GM21786 (cell line): ENCODE measurements around the gene DENND2A.
"Not testable (repeated sequence)": the region's sequence is repeated elsewhere in the genome, so short reads cannot be mapped to it uniquely, and the experiment has no call there.

Experiments used
- ATAC-seq: cut with Tn5 transposase; IDR thresholded peaks from one replicate; pipeline ENCODE4 v1.9.1; 2021; ENCODE audit not compliant: unreplicated experiment

DENND2A gene

DNA sequence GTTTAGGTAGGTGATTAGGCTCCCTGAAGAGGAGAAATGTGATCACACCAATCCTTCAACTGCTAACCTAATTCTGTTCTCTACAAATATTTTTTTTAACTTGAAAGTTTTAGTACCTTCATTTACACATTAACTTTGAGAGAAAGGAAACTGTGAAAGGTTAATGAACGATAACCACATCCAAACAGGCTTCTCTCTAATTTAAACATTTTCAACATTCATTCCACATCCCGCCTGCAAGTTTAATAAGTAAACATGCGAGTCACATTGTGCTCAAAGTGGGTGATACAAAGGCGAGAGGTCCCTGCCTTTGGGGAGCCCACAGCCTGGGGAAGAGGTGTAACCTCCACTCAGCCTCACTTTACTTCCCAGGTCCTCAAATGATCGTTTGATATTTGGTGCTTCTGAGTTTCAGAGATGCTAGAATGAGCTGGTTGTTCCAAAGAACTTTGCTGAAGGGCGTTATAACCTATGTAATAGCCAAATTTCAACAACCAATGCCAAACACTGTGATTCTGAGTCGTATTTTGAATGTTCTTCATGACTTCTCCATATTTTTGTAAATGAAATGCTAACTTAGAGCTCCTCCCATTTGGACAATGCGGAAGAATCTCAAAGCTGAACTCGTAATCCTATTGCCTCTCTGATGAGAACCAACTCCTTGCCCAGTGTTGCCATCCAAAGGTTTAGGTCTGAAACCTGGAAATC lies 47.5 kb downstream of the DENND2A start:
- peak; percentile 48 for ATAC-seq

DNA sequence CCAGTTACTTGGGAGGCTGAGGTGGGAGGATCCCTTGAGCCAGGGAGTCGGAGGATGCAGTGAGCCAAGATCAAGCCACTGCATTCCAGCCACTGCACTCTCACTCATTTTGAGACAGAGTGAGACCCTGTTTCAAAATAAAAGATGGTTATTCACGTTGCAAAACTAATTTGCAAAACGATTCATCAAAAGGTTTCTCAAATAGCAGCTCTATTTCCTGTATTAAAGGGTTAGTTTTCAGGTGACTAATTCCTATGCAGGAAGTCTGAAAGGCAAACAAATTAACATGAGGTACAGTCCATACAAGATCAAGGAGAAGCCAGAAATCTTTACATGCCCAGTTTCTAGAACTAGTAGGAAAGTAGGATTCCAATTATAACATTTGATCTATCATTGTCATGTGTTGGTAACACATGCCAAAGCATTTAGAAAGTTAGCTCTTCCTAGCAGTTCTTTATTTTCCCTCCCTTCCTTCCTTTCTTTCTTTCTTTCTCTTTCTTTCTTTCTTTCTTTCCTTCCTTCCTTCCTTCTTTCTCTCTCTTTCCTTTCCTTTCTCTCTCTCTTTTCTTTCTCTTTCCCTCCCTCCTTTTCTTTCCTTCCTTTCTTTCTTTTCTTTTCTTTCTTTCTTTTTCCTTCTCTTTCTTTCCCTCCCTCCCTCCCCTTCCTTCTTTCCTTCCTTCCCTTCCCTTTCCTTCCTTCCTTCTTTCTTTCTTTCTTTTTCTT lies 49.3 kb downstream of the DENND2A start:
- ATAC-seq = no peak

GRCh38 chr7:140587243-140587642 lies 53.4 kb downstream of the DENND2A start:
- ATAC-seq = no peak

- no peak for ATAC-seq
These were observed 54.1 kb downstream of the DENND2A start for GRCh38 chr7:140586516-140586915.

- no peak for ATAC-seq
These were observed 55.3 kb downstream of the DENND2A start for GRCh38 chr7:140585333-140585732.

DNA sequence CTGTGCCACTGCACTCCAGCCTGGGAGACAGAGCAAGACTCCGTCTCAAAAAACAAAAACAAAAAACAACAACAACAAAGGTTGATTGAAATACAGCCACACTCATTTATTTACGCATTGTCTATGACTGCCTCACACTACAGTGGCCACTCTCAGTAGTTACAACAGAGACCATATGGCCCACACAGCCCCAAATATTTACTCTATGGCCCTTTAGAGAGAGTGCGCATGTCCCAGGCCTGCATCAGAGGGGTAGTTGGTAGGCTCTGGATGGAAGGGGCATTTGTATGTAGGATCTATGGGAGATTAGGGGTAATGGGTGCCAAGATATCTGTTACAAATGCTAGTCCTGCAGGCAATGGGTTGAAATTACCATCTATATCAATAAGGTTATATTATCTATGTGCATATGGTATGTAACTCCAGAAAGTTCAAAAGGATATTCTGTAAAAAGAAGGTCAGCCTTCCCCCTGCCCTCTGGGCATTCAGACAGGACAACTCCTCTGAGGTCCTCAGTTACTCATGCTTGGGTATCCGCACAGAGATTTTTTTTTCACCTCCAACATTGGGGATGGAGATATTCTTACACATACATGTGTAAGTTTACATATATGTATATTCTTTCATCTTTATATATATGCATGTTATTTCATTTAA lies 56.3 kb downstream of the DENND2A start:
- ATAC-seq = no peak

- ATAC-seq = no peak
These were observed 59.2 kb downstream of the DENND2A start for GRCh38 chr7:140581411-140581810.

DNA sequence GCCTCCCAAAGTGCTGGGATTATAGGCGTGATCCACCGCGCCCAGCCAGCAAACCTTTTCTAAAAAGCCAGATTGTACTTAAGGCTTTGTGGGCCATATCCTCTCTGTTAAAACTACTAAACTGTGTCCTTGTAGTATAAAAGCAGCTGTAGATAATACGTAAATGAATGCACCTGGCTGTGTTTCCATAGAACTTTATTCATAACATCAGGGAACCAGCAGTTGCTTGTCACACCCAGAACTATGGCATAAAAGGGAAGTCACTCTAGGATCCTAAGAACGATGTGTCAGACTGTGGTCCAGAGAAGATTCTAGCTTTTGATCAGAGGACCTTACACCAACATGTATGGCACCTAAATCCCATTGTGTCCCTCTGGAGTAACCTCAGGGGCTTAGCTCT lies 63.0 kb downstream of the DENND2A start:
- no peak for ATAC-seq

DNA sequence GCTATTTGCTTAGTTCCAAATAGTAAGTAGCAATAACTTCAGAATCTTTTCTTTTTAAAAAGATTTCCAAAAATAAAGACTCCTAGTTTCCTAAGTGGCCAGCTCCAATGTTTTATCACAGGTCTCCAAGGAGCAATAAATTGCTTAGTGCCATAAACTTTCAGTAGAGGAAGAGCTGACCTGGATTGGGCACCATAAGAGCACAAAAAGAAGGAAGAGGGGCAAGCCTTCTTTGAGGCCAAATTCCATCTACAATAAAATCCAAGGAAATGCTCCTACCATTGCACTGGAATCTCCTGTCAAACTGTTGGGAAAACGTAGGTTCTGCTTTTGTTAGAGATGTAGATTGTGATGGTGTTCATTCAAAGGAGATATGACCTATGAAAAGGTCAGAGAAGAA lies 64.0 kb downstream of the DENND2A start:
- no peak for ATAC-seq

DNA sequence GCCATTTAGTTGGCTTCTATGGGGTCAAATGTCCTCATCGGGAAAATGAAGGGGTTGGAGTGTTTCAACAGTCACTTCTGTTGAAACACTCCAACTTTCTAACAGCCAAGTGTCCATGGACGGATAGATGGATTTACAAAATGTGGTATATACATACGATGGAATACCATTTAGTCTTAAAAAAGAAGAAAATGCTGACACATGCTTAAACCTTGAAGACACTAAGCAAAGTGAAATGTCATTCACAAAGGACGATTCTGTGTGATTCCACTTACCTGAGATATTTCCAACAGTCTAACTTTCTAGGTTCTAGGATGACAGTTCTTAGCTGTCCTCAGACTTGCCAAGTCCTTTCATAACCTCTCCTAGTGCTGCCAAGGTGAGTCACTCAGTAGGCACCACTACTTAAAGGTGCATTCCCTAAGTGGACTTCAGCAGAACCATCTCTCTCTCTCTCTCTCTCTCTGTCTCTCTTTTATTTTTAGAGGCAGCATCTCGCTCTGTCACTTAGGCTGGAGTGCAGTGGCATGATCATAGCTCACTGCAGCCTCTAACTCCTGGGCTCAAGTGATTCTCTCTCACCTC lies 69.0 kb downstream of the DENND2A start:
- ATAC-seq = no peak

DNA sequence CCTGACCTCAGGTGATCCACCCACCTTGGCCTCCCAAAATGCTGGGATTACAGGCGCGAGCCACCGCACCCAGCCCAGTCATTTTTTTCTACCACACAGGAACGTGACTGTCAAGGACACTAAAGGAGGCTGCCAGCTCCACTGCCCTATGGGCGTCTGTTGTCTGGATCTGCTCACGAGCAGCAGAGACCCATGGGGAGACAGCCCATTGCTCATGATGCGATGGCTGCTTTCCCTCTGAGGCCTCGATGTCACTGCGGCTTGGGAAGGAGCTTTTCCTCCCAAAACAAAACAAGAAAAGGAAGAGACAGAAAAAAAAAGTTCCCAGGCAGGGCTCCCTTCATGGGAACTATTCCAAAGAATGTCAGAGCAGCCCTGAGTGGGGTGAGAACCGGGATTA lies 70.5 kb downstream of the DENND2A start:
- ATAC-seq = no peak

DNA sequence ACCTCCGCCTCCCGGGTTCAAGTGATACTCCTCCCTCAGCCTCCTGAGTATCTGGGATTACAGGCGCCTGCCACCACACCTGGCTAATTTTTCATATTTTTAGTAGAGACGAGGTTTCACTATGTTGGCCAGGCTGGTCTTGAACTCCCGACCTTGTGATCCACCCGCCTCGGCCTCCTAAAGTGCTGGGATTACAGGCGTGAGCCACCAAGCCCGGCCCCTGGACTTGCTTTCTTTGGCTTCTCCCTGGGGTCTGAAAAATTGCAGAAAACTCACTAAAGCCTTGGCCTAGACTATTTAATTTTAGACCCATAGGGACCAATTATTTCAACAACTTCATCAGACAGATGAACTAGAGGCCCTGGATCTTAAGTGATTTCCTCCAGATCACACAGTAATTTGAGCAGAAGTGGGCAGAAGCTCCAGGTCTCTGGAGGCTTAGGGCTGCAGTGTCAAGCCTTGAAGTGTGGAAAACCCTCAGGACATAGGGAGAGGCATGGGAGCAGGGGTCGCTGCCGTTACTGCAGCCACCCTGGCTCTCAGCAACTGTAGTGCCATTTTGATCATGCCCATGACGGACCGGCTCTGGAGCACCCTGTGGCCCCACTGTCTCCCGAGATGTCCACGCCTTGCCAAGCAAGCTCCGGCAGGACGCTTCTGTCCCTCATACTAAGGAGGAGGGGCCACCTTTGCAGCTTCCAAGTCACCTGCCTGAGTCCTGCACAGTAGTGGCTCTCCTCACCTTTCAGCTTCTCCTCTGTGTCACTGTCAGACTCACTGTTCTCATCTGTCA lies 72.4 kb downstream of the DENND2A start:
- no peak for ATAC-seq

GRCh38 chr7:140566186-140566585 lies 74.4 kb downstream of the DENND2A start:
- ATAC-seq = not testable (repeated sequence)

DNA sequence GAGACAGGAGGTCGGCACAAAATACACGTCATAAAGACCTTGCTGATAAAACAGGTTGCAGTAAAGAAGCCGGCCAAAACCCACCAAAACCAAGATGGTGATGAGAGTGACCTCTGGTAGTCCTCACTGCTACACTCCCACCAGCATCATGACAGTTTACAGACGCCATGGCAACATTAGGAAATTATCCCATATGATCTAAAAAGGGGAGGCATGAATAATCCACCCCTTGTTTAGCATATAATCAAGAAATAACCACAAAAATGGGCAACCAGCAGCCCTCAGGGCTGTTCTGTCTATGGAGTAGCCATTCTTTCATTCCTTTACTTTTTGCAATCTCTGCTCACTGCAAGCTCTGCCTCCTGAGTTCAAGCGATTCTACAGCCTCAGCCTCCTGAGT lies 74.9 kb downstream of the DENND2A start:
- ATAC-seq = not testable (repeated sequence)

DNA sequence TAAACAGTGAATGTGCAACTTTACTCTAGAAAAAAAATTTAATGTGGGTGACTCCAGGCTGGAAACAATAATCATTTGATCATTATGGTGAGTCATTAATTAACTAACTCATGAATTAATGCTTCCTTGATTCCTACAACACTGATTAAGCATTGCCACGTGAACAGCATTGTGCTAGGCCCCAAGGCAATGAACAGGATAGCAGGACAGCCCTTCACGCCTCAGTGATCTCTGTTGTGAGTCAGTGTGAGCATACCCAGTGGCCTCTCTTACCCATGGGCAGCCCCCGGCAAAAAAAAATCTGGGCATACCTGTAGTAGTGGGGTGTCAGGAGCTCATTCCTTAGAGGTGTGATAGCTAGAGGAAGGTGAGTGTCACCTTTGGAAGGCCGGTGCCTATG lies 76.0 kb downstream of the DENND2A start:
- peak; percentile 48 for ATAC-seq

DNA sequence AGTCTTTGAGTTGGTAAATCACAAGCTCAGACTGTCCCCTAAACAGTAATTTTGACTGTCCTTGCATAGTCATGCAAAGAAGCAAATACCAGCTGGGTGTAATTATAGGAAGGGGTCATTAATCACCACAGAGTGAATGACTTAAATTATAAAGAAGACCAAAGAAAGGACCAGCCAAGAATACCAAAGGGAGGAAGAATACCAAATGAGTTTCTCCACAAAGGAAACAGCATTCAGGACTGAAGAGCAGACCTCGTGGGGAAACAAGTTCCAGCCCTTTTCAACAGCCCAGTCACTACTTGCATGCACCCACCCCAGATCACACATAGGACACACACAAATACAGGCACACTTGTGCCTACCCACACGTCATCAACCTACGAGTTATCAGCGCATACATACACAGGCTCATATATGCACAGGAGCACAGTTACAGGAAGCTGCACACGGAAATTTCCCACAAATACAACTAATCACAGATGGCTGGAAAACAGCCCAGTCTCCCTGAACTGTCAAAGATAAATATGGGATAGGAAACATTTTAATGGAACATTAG lies 77.6 kb downstream of the DENND2A start:
- no peak for ATAC-seq

DNA sequence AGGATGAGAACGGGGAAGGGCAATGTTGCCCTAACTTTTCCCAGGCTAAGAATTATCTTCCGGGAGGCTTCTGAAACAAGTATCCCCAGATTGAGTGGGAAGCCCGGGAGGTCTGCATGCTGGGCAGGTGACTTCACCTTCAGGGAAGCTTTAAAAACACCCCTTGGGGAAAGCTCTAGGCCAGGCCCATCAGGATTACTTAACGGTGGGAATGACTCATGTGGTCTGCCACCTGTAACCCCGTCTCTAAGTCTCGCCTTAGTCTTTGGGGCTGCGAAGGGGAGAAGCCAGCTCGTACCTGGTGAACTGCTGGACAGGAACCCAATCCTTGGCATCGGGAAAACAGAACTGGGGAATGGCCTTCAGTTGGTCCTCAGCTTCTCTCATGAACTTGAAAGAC lies 81.2 kb downstream of the DENND2A start:
- ATAC-seq = no peak

DNA sequence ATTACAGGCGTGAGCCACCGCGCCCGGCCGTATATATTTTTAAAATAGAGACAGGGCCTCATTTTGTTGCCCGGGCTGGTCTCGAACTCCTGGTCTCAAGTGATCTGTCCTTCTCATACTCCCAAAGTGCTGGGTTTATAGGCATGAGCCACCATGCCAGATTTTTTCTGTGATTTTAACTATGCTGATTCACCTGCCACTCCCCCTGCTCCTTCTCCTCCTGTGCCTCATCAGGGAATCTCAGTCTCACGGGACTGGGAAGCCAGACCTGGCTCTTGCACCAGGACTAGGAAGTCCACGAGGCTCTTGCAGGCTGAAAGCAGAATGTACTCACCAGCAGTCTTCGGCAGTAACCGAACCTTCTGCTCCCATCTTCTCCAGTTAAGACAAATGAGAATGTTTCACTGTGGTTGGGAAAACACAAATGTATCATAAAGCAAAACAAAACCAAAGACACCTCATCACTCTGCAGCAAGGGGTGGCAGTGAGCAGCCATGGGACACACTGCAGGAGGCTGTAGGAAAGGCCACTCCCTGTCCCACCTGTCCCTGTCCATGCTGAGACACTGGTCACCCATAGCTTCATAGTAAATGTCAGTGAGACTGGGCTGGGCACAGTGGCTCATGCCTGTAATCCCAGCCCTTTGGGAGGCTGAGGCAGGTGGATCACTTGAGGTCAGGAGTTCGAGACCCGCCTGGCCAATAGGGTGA lies 82.6 kb downstream of the DENND2A start:
- no peak for ATAC-seq

DNA sequence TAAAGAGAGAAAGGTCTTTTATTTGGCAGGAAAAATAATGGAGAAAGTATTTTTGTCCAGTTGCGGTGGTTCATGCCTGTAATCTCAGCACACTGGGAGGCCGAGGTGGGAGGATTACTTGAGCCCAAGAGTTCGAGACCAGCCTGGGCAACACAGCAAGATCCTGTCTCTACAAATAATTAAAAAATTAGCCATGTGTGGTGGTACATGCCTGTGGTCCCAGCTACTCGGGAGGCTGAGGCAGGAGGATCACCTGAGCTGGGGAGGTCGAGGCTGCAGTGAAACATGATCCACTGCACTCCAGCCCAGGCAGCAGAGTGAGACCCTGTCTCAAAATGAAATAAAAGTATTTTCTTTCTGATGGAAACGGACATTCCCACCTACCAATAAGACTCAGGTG lies 83.5 kb downstream of the DENND2A start:
- ATAC-seq = no peak

- not testable (repeated sequence) for ATAC-seq
These were observed 87.4 kb downstream of the DENND2A start for GRCh38 chr7:140553236-140553635.
